Renal pelvis (tissue), 4 donors: ENCODE results near the gene RAD51B. TPM values are rescaled to one million over a fixed set of nuclear protein-coding genes. Genes with fewer than 3 reads are reported as not detected.

ENCODE experiments used
- DNase-seq: peaks from one replicate; pipeline ENCODE4 v3.0.0-alpha.2; 2013
- polyA plus RNA-seq, 3 donors: library from polyadenylated mRNA; unstranded; fragments of 120-200 nt; gene quantifications; one replicate each; pipeline ENCODE4 v1.2.1, GENCODE V29; 2013; ENCODE audit not compliant: insufficient read length in 3 of 3

RAD51B gene
- polyA plus RNA-seq, 3 donors: 9.8 to 11.0 (median 9.8) TPM

DNA sequence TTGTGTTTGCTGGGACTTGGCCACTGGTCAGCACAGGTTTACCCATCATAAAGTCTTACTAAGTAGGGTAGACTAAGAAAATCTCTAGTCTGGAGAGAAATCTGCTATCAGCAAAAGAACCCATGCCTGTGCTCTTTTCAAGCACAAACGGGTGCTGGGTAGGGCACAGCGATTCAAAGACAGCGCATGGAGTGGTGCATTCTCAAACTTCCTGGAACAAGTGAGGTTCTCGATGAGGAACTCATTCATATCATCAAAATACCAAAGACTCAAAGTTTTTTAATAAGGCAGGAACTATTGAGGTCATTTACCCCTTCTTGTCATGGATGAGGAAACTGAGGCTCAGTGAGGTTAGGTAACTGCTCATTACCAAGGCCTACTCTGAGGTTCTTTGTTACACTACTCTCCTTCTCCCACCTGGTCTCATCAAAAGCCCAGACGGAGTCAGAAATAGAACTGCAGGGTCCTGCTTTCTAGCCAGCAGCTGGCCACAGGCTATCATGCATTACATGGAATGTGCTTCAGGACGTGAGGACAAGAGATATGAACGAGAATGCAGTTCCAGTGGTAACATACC lies 583.0 kb downstream of the RAD51B start:
- DNase-seq: no peak

GRCh38 chr14:68403191-68404145 lies 583.9 kb downstream of the RAD51B start:
- DNase-seq: no peak

GRCh38 chr14:68404146-68404527 lies 584.6 kb downstream of the RAD51B start:
- DNase-seq: no peak

DNA sequence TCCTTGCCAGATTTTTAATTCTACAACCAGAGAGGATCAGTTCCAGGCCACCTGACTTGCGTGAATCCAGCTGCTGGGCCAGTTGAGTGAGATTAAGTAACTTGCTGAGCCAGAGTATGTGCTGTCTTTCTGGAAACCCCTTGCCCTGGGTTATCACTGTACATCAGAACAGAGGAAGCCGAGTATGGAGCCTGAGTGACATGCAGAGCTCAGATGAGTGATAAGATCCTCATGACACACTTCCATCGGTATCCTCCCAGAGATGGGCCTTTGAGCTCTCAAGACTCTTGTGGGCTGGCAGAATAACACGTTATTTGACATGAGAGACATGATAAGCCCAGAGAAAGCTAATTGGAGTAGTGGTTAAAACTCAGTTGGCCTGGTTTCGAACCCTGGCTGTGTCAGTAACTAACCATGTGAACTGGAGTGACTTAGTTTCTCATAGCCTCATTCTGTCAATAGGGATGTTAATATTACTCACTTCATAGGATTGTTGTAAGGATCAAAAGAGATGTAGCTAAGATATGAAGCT lies 585.1 kb downstream of the RAD51B start:
- DNase-seq: no peak

- DNase-seq: no peak
Measured at GRCh38 chr14:68405961-68406360, 586.4 kb downstream of the RAD51B start.

- no peak for DNase-seq
Measured at GRCh38 chr14:68407285-68407684, 587.7 kb downstream of the RAD51B start.

DNA sequence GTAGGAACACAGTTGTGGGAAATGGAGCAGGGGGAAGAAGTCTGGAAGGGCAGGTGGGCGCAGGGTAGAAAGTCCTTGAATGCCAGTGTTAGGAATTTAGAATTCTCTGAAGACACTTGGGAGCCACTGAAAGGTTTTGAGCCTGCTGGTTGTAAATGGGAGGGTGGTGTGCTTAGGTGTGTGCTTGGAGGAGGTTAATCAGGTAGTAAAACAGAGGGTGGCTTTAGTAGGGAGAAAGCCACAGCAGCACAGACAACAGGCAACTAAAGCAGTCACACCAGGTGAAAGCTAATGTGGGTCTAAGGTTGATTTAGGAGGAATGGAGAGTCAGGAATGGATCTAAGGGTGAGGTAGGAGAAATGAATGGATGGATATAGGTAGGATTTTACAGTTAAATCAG lies 588.2 kb downstream of the RAD51B start:
- no peak for DNase-seq

DNA sequence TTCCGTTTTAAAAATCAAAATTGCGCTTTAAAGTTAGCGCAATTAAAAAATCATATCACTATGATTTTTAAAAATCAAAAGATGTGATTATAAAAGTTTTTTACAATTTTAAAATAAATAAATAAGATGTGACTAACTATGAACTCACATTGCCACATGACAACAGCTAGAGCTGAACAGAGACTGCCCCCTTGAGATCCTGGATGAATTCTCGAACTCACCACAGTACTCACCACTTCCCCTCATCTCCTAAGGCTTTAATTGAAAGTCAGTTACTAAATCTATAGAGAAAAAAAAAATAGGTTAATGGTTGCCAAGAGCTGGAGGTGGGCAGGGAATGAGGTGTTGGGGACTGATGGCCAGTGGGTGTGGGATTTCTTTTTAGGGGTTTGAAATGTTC lies 589.1 kb downstream of the RAD51B start:
- no peak for DNase-seq

- no peak for DNase-seq
Measured at GRCh38 chr14:68409387-68409786, 589.8 kb downstream of the RAD51B start.

GRCh38 chr14:68412505-68413465 lies 593.2 kb downstream of the RAD51B start:
- DNase-seq: no peak

DNA sequence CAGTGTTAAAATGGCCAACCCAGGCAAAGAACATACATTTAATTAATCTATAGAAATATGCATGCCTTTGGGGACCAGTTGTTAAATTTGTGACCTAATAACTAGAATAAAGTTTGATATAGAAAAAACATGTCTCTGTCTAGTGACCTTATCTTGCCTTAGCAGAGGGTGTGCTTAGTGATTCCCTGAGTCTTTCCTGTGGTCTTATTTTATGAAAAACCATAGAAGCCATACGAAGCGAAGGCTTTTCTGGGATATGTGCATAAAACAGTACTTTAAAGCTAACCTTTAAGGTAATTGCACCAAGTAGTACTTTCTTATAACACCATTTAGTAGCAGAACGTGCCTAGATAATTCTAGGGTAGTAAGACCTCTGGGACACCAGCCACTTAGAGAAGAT lies 593.9 kb downstream of the RAD51B start:
- no peak for DNase-seq

- DNase-seq: no peak
Measured at GRCh38 chr14:68414121-68414520, 594.5 kb downstream of the RAD51B start.

- DNase-seq: no peak
Measured at GRCh38 chr14:68416171-68416570, 596.6 kb downstream of the RAD51B start.

DNA sequence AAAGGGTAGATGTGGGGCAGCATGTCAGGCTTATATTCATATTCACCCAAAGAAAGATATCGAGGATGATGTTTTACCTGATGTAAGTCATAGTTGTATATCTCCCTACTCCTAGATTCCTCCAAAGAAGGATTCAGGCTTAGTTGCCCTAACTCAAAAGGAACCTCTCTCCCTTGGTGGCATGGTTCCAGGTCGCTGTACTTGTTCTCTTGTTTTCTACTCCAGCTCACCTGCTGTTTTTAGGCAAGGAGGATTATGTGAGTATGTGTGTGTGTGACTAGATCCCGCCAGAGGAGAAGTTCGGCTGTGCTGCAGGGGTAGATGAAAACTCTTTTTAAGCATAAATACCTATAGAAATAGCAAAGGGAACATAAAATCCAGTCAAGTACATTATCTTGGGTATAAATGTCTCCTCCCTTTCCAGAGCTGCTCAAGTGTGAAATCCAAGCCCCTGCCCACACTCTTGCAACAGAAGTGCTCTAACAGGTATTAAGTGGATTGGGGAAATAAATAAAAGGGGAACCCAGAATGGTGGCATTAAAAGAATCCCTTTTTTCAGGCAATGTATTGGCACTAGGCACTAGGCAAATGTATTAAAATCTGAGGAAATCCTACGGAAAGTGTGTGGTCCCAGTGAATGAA lies 597.6 kb downstream of the RAD51B start:
- DNase-seq: no peak

- DNase-seq: no peak
Measured at GRCh38 chr14:68418174-68419118, 598.9 kb downstream of the RAD51B start.

DNA sequence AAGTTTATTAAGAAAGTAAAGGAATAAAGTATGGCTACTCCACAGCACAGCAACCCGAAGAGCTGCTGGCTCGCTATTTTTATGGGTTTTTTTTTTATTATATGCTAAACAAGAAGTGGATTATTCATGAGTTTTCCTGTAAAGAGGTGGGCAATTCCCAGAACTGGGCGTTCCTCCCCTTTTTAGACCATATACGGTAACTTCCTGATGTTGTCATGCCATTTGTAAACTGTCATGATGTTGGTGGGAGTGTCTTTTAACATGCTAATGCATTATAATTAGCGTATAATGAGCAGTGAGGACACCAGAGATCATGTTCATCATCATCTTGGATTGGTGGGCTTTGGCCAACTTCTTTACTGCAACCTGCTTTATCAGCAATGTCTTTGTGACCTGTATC lies 600.8 kb downstream of the RAD51B start:
- no peak for DNase-seq

DNA sequence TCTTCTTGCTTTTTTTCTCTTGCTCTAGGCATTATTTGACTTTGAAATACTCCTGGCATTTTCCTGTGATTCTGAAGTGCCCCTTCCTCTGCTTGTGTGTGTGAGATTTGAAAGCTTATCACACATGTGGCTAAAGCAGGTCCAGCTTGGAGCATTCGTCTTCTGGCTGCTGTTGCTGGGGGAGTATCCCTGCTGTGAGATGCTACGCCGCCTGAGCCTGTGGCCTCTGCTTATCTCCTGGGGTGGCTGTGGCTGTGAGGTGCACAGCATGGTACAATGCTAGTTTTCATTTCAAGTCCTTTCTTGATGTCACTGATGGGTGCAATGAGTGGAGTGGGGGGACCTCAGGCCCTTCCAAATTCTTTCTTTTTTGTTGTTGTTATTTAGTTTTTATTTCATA lies 601.5 kb downstream of the RAD51B start:
- DNase-seq: no peak

DNA sequence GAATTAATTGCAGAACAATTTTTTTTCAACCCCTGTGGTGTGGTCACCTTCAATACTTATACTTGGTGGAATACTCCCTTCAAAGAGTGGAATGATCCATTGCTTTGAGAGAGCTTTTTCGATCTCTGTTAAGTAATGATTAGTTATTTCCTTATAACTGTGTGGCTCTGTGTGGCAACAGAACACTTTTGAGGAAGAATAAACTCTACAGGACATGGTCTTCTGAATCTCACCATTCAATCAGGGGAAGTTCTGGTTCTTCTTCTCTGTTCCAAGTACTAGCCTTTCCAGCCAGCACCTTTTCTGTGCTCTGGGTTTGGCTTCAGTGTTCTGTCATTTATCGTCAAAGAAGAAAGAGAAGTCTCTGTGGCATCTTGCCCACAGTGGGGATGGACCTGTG lies 604.1 kb downstream of the RAD51B start:
- no peak for DNase-seq

- DNase-seq: no peak
Measured at GRCh38 chr14:68424443-68425172, 605.0 kb downstream of the RAD51B start.
